ENCODE results near the gene PDE4A.

DNA sequence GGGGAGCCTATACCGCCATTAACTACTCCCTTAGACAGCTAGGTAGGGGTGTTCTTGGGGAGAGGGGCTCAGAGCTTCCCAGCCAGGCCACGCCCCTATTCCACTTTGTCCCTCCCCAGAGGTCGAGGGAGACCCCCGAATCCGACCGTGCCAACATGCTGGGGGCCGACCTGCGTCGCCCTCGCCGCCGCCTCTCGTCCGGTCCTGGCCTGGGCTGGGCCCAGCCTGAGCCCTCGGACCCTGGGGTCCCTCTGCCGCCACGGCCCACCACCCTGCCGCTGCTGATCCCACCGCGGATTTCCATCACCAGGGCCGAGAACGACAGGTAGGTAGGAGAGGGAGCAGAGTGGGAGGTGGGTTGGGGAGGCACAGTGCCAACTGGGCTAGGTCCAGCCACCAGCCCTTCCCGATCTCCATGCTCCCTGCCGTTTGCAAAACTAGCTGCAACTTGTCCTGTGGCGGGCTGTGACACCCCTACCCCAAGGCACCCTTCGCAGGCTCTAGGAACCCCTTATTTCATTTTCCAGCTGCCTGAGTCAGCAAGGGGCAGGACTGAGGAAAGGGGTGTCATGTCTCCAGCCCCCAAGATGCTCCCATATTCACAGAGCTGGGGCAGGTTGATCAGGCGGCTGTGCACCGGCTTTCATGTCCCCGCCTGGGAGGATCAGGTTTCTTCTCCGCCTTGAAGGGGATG, 2.6 kb upstream of the PDE4A start:
- TF ChIP-seq, protein P1, sequence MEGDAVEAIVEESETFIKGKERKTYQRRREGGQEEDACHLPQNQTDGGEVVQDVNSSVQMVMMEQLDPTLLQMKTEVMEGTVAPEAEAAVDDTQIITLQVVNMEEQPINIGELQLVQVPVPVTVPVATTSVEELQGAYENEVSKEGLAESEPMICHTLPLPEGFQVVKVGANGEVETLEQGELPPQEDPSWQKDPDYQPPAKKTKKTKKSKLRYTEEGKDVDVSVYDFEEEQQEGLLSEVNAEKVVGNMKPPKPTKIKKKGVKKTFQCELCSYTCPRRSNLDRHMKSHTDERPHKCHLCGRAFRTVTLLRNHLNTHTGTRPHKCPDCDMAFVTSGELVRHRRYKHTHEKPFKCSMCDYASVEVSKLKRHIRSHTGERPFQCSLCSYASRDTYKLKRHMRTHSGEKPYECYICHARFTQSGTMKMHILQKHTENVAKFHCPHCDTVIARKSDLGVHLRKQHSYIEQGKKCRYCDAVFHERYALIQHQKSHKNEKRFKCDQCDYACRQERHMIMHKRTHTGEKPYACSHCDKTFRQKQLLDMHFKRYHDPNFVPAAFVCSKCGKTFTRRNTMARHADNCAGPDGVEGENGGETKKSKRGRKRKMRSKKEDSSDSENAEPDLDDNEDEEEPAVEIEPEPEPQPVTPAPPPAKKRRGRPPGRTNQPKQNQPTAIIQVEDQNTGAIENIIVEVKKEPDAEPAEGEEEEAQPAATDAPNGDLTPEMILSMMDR (IDR thresholded peaks at IDR 0.05) = no peak
- TF ChIP-seq EP300 (IDR thresholded peaks at IDR 0.05) (no peak), POLR2A (IDR thresholded peaks at IDR 0.05) (no peak)
